ENCODE measurements around the gene GUCY2D.

The GUCY2D gene

DNA sequence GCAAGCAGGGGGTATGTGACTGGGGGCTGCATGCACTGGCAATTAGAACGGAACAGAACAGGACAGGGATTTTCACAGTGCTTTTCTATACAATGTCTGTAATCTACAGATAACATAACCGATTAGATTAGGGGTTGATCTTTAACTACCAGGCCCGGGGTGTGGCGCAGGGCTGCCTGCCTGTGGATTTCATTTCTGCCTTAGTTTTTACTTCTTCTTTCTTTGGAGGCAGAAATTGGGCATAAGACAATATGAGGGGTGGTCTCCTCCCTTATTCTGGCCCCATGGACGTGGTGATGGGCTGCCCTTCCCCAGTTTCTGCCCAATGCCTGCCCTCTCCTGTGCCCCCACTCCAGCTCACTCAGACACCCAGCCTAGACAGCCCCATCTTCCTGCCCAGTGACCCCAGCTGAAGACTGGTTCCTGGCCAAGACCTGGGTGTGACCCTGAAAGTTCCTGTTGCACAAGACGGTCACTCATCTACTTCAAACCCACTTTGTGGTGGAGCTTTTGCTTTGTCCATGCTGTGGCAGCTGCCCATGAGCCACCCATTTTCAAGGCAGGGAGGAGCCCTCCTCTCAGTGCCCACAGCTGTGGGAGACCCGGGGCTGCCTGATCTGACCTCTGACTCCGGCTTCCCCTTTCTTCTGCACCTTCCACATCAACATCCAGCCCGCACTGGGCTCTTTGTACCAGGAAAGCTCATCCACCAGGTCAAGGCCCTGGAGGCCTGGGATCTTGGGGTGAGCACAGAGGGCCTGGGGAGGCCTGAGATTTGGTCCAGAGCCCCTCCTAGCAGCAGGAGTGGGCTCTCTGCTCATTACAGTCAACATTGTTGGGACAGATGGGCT lies 66.5 kb downstream of the GUCY2D start:
- DNase-seq, result no peak

DNA sequence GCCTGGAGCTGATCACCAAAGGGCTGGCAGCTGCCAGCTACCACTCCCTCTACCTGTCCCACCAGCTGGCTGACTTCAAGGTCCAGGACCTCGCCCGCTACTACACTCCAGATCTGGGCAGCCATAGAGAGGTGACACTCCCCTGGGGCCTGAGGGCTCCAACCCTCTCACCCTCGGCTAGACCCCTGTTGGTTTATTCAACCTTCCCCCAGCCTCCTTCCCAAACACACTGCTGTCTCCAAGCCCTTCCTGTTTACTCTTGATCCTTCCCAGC lies 67.1 kb downstream of the GUCY2D start:
- DNase-seq, result no peak

Measured in activated CD4-positive, alpha-beta T cell treated with anti-CD3 and anti-CD28 coated beads for 4 hours (primary cell).